Endothelial cell of umbilical vein (primary cell): ENCODE data around the gene ERICH6B. TPM values are rescaled to one million over a fixed set of nuclear protein-coding genes. Genes with fewer than 3 reads are reported as not detected.

ENCODE experiments used
- BruUV-seq: library from RNA; stranded (reverse); fragments of 400-500 nt; replicated peaks from 2 replicates; lab custom pipeline; 2021; lab: Mats Ljungman, UMichigan
- CTCF ChIA-PET: fragments of 300-600, 350-600 bp; sonication (Branson Sonifier 250); formaldehyde crosslinking; loops from one replicate; lab custom pipeline; 2021; ENCODE audit warnings: antibody characterized with exemption, inconsistent platforms; lab: Charles Lee
- POLR2A ChIA-PET: fragments of 300-600, 350-600 bp; sonication (Branson Sonifier 250); formaldehyde crosslinking; loops from one replicate; lab custom pipeline; 2021; ENCODE audit warnings: antibody characterized with exemption, inconsistent platforms; lab: Charles Lee
- DNase-seq: peaks from one replicate; pipeline ENCODE4 v3.0.0-alpha.2; 2011; ENCODE audit warnings: low read depth, low spot score
- FAIRE-seq: peaks from 2 replicates; lab custom pipeline; 2011; peaks lifted over from hg19 to GRCh38; lab: Jason Lieb, UNC
- H2AFZ ChIP-seq: 2 replicates; pipeline ENCODE4 v1.6.0; 2012; ENCODE audit warnings: low read depth, low read length, control low read depth, inconsistent platforms
- H3K27ac ChIP-seq: 2 replicates; pipeline ENCODE4 v1.5.1; 2011; ENCODE audit warnings: low read depth, mild to moderate bottlenecking, control low read depth, low read length, moderate library complexity; ENCODE audit not compliant: insufficient read depth
- H3K27me3 ChIP-seq, 2 experiments: 2 replicates each; pipeline versions ENCODE4 v1.6.0 to v1.6.1; 2011; ENCODE audit warnings: low read length in 2 of 2, mixed read lengths in 1 of 2; ENCODE audit not compliant: control insufficient read depth in 2 of 2, insufficient read depth in 2 of 2
- H3K36me3 ChIP-seq, 2 experiments: 2 replicates in 1 of 2; 3 replicates in 1 of 2; pipeline ENCODE4 v1.5.1; 2011; ENCODE audit warnings: low read length in 2 of 2, mild to moderate bottlenecking in 1 of 2, moderate library complexity in 1 of 2; ENCODE audit not compliant: control insufficient read depth in 2 of 2, insufficient read depth in 2 of 2; ENCODE audit errors: extremely low read depth in 1 of 2
- H3K4me1 ChIP-seq: 3 replicates; pipeline ENCODE4 v1.5.1; 2011; ENCODE audit warnings: mild to moderate bottlenecking, low read length; ENCODE audit not compliant: control insufficient read depth, insufficient read depth; ENCODE audit errors: extremely low read depth
- H3K4me2 ChIP-seq: 2 replicates; pipeline ENCODE4 v1.6.1; 2011; ENCODE audit warnings: low read length, control low read depth, mixed read lengths; ENCODE audit not compliant: insufficient read depth
- H3K4me3 ChIP-seq, 3 experiments: fragments of 200-600 bp in 1 of 3; sonication (generic), shearing (Covaris generic) in 1 of 3; replicated peaks in 1 of 3; 2 replicates each; pipeline ENCODE4 v1.5.1; 2011 to 2016; ENCODE audit warnings: control low read depth in 3 of 3, low read length in 3 of 3, mild to moderate bottlenecking in 2 of 3, inconsistent platforms in 1 of 3, low read depth in 1 of 3, moderate library complexity in 1 of 3; ENCODE audit not compliant: insufficient read depth in 1 of 3
- H3K79me2 ChIP-seq: 2 replicates; pipeline ENCODE4 v1.6.0; 2012; ENCODE audit warnings: low read length, inconsistent platforms; ENCODE audit not compliant: control insufficient read depth, insufficient read depth
- H3K9ac ChIP-seq: replicated peaks from 2 replicates; pipeline ENCODE3; 2011; ENCODE audit warnings: low read length, control low read depth; ENCODE audit not compliant: insufficient read depth; ENCODE audit errors: extremely low read depth
- H3K9me1 ChIP-seq: replicated peaks from 3 replicates; pipeline ENCODE4 v1.6.0; 2011; ENCODE audit warnings: mild to moderate bottlenecking, low read length; ENCODE audit not compliant: control insufficient read depth, insufficient read depth; ENCODE audit errors: extremely low read depth
- H3K9me3 ChIP-seq: replicated peaks from 2 replicates; pipeline ENCODE4 v1.5.1; 2012; ENCODE audit warnings: low read length, inconsistent platforms; ENCODE audit not compliant: control insufficient read depth, insufficient read depth
- H4K20me1 ChIP-seq: replicated peaks from 2 replicates; pipeline ENCODE3; 2011; ENCODE audit warnings: mild to moderate bottlenecking, low read length; ENCODE audit not compliant: control insufficient read depth, insufficient read depth; ENCODE audit errors: extremely low read depth
- CTCF ChIP-seq, 2 donors: IDR thresholded peaks; 1 replicate in 1 of 2; 2 replicates in 1 of 2; pipeline ENCODE4 v1.5.1; 2011; ENCODE audit warnings: low read length in 2 of 2, mild to moderate bottlenecking in 2 of 2, moderate library complexity in 2 of 2, control low read depth in 1 of 2, inconsistent platforms in 1 of 2, low read depth in 1 of 2; ENCODE audit not compliant: insufficient read depth in 1 of 2; ENCODE audit errors: extremely low read depth in 1 of 2
- EZH2 ChIP-seq: IDR thresholded peaks from 2 replicates; pipeline ENCODE4 v1.6.1; 2012; ENCODE audit warnings: borderline replicate concordance, low read depth, mild to moderate bottlenecking, moderate library complexity, low read length, inconsistent platforms; ENCODE audit not compliant: severe bottlenecking
- FOS ChIP-seq: IDR thresholded peaks from 2 replicates; pipeline ENCODE4 v1.6.1; 2011; ENCODE audit warnings: mild to moderate bottlenecking, low read length, moderate library complexity, borderline replicate concordance; ENCODE audit not compliant: insufficient read depth
- GATA2 ChIP-seq: IDR thresholded peaks from 2 replicates; pipeline ENCODE4 v1.7.0; 2011; ENCODE audit warnings: low read depth, mild to moderate bottlenecking, moderate library complexity, mixed read lengths, low read length; ENCODE audit not compliant: insufficient read length, insufficient read depth
- JUN ChIP-seq: IDR thresholded peaks from 2 replicates; pipeline ENCODE4 v1.6.1; 2011; ENCODE audit warnings: borderline replicate concordance, low read depth; ENCODE audit not compliant: insufficient read length, insufficient read depth
- MAX ChIP-seq: IDR thresholded peaks from 2 replicates; pipeline ENCODE4 v1.6.1; 2011; ENCODE audit not compliant: insufficient read depth, insufficient read length
- MYC ChIP-seq: IDR thresholded peaks from one replicate; pipeline ENCODE4 v1.6.1; 2011; ENCODE audit warnings: mild to moderate bottlenecking, low read depth, low read length
- POLR2A ChIP-seq: IDR thresholded peaks from 2 replicates; pipeline ENCODE4 v1.6.1; 2012; ENCODE audit warnings: low read depth, mild to moderate bottlenecking, control low read depth, low read length
- POLR2AphosphoS5 ChIP-seq: IDR thresholded peaks from 2 replicates; pipeline ENCODE4 v1.6.1; 2012; ENCODE audit warnings: low read depth, mild to moderate bottlenecking, control low read depth, low read length, moderate library complexity; ENCODE audit not compliant: insufficient read depth
- dilution Hi-C: fragments of 300-500 bp; cut with MboI; formaldehyde crosslinking; loops from one replicate; pipeline ENCODE4 v1.15.0; 2019; ENCODE audit warnings: low sequenced_read_pairs; ENCODE audit not compliant: extremely low pct_ligation_motif_present
- intact Hi-C: fragments of 100-400 bp; cut with micrococcal nuclease; formaldehyde crosslinking; loops from one replicate; pipeline ENCODE4 v1.10.0; 2022
- polyA plus RNA-seq, 4 experiments: library from polyadenylated mRNA; depleted of rRNA in 3 of 4; stranded (reverse) in 3 of 4; unstranded in 1 of 4; fragments of >200 nt; gene quantifications; 2 replicates each; pipeline versions ENCODE4 v1.2.1 to v1.2.3, GENCODE V29; 2011 to 2012; ENCODE audit warnings: missing spikeins in 1 of 4
- total RNA-seq: library from RNA; stranded (reverse); gene quantifications from 2 replicates; pipeline ENCODE4 v1.2.3, GENCODE V29; 2021

Gene ERICH6B
- total and polyA plus RNA-seq, 2 donors (not counting 3 experiments of a cell fraction or from before 2014, with no cell fraction given): not detected

- FAIRE-seq (no peak), DNase-seq (no peak)
- dilution Hi-C loops (no loop called here), intact Hi-C loops (no loop called here)
- no peaks in the 10 kb centered on the region for H3K9me1 ChIP-seq
- peaks cover 22% of the 10 kb centered on the region for H3K4me1 ChIP-seq
- no peak overlapping the region for H3K4me3 ChIP-seq
- H3K36me3 ChIP-seq: peaks cover 6 to 16% of the 10 kb centered on the region in 2 experiments
- CTCF ChIA-PET: interaction anchor here (1.2 kb wide), 1 partner anchor 15 kb away, joined by 3 read pairs; no protein-coding TSS in a partner anchor
- H4K20me1 ChIP-seq: no peaks in the 10 kb centered on the region
- H3K27ac ChIP-seq: no peak overlapping the region
- no peak overlapping the region for H2AFZ ChIP-seq
- H3K9ac ChIP-seq: no peak overlapping the region
- no TSS peak for BruUV-seq
- no peaks in the 10 kb centered on the region for H3K27me3 ChIP-seq
- TF ChIP-seq JUN: no peak
- no peak for TF ChIP-seq POLR2AphosphoS5
- TF ChIP-seq MAX: no peak
- no peak for TF ChIP-seq GATA2
- no peak for TF ChIP-seq EZH2
- no peak for TF ChIP-seq MYC
- no peak for TF ChIP-seq FOS
- no peak for TF ChIP-seq POLR2A
- TF ChIP-seq CTCF (IDR thresholded peaks at IDR 0.05; ENCODE audit: extremely low read depth in 1 of 2, insufficient read depth in 1 of 2, low read depth in 1 of 2, low read length in 2 of 2): no peak
- POLR2A ChIA-PET: no interaction called here
- no peak overlapping the region for H3K4me2 ChIP-seq
- H3K9me3 ChIP-seq: no peaks in the 10 kb centered on the region
- H3K79me2 ChIP-seq: peaks cover 5% of the 10 kb centered on the region
Observed at GRCh38 chr13:45496942-45497341, 118.6 kb downstream of the ERICH6B start.
